HCT116 (cell line): ENCODE data around the gene COL15A1. TPM values are rescaled to one million over a fixed set of nuclear protein-coding genes. Genes with fewer than 3 reads are reported as not detected.

Source experiments
- ATAC-seq: fragments of 200-7000 bp; cut with Tn5 transposase; 2 replicates; pipeline ENCODE4 v1.9.1; 2020; ENCODE audit warnings: mild to moderate bottlenecking, moderate library complexity
- BruUV-seq: library from RNA; stranded (reverse); fragments of 400-500 nt; replicated peaks from 2 replicates; lab custom pipeline; 2021; lab: Mats Ljungman, UMichigan
- CTCF ChIA-PET: fragments of 300-600 bp; sonication (Branson Sonifier 250); formaldehyde crosslinking; loops from one replicate; lab custom pipeline; 2021; ENCODE audit warnings: antibody characterized with exemption; lab: Charles Lee
- POLR2A ChIA-PET: fragments of 300-600, 350-600 bp; sonication (Branson Sonifier 250); formaldehyde crosslinking; loops from one replicate; lab custom pipeline; 2021; ENCODE audit warnings: antibody characterized with exemption; lab: Charles Lee
- RAD21 ChIA-PET, 2 experiments: fragments of 300-600 bp; sonication (Branson Sonifier 250); formaldehyde crosslinking; loops; one replicate each; lab custom pipeline; 2023; ENCODE audit warnings: low total read pairs in 2 of 2; ENCODE audit not compliant: uncharacterized antibody in 2 of 2, unreplicated experiment in 2 of 2, low non-redundant PET in 1 of 2; lab: Charles Lee
- DNase-seq: peaks from one replicate; pipeline ENCODE4 v3.0.0-alpha.2; 2010; ENCODE audit warnings: low read depth, low spot score
- H2AFZ ChIP-seq: fragments of 200-600 bp; shearing (Covaris generic), sonication (generic); 2 replicates; pipeline ENCODE4 v1.6.1; 2017; ENCODE audit warnings: low read depth, mixed run types, mixed read lengths, antibody characterized with exemption, low read length; ENCODE audit not compliant: poor library complexity, severe bottlenecking
- H3K27ac ChIP-seq: 2 replicates; pipeline ENCODE4 v1.5.1; 2012; ENCODE audit warnings: low read depth, low read length
- H3K27me3 ChIP-seq: fragments of 200-600 bp; sonication (generic); 2 replicates; pipeline ENCODE4 v1.6.1; 2016; ENCODE audit warnings: mixed run types, low read length, mixed read lengths; ENCODE audit not compliant: insufficient read depth
- H3K36me3 ChIP-seq, 2 experiments: fragments of 200-500 bp in 1 of 2; fragments of 200-600 bp in 1 of 2; sonication (Bioruptor generic) in 1 of 2; sonication (generic) in 1 of 2; 2 replicates each; pipeline versions ENCODE4 v1.5.1 to v1.6.1; 2014 to 2016; ENCODE audit warnings: low read length in 2 of 2, inconsistent platforms in 1 of 2, mixed read lengths in 1 of 2, mixed run types in 1 of 2; ENCODE audit not compliant: insufficient read depth in 2 of 2, control insufficient read depth in 1 of 2
- H3K4me1 ChIP-seq, 2 experiments: fragments of 200-600 bp in 1 of 2; sonication (generic) in 1 of 2; 2 replicates each; pipeline versions ENCODE4 v1.5.1 to v1.6.1; 2012 to 2017; ENCODE audit warnings: low read length in 2 of 2, inconsistent platforms in 1 of 2, mild to moderate bottlenecking in 1 of 2, mixed read lengths in 1 of 2, mixed run types in 1 of 2, moderate library complexity in 1 of 2; ENCODE audit not compliant: insufficient read depth in 2 of 2, control insufficient read depth in 1 of 2
- H3K4me2 ChIP-seq: fragments of 200-600 bp; sonication (generic); 2 replicates; pipeline ENCODE4 v1.6.1; 2017; ENCODE audit warnings: mixed run types, low read length, mixed read lengths
- H3K4me3 ChIP-seq, 2 experiments: fragments of 200-600 bp in 1 of 2; sonication (generic) in 1 of 2; replicated peaks in 1 of 2; 2 replicates each; pipeline ENCODE4 v1.5.1; 2011 to 2016; ENCODE audit warnings: low read length in 2 of 2, control low read depth in 1 of 2, low read depth in 1 of 2, mild to moderate bottlenecking in 1 of 2, mixed read lengths in 1 of 2, mixed run types in 1 of 2
- H3K79me2 ChIP-seq: fragments of 200-600 bp; sonication (generic); 2 replicates; pipeline ENCODE4 v1.6.1; 2017; ENCODE audit warnings: mild to moderate bottlenecking, mixed run types, low read length, moderate library complexity, mixed read lengths; ENCODE audit not compliant: insufficient read depth
- H3K9ac ChIP-seq: fragments of 200-600 bp; sonication (generic); 2 replicates; pipeline ENCODE4 v1.6.1; 2016; ENCODE audit warnings: low read length, mixed read lengths
- H3K9me2 ChIP-seq: fragments of 200-600 bp; sonication (generic), shearing (Covaris generic); 2 replicates; pipeline ENCODE4 v1.6.1; 2017; ENCODE audit warnings: mixed run types, mild to moderate bottlenecking, moderate library complexity; ENCODE audit not compliant: insufficient read depth
- H3K9me3 ChIP-seq, 2 experiments: fragments of 200-500 bp in 1 of 2; fragments of 200-600 bp in 1 of 2; sonication (Bioruptor generic) in 1 of 2; sonication (generic) in 1 of 2; 2 replicates each; pipeline ENCODE4 v1.6.1; 2014 to 2017; ENCODE audit warnings: low read length in 2 of 2, mixed read lengths in 2 of 2, inconsistent platforms in 1 of 2, low read depth in 1 of 2, mild to moderate bottlenecking in 1 of 2, mixed run types in 1 of 2, moderate library complexity in 1 of 2; ENCODE audit not compliant: control insufficient read depth in 1 of 2, insufficient read depth in 1 of 2
- H4K20me1 ChIP-seq: fragments of 200-600 bp; sonication (generic), shearing (Covaris generic); 2 replicates; pipeline ENCODE4 v1.6.1; 2017; ENCODE audit warnings: mixed run types, mild to moderate bottlenecking, moderate library complexity; ENCODE audit not compliant: insufficient read depth
- ELF1 ChIP-seq: IDR thresholded peaks from 2 replicates; pipeline ENCODE4 v1.6.1; 2012; ENCODE audit warnings: low read depth, borderline replicate concordance
- EZH2 ChIP-seq: fragments of 200-600 bp; sonication (generic); IDR thresholded peaks from 2 replicates; pipeline ENCODE4 v1.6.1; 2017; ENCODE audit warnings: antibody characterized with exemption, mixed run types
- FOSL1 ChIP-seq: IDR thresholded peaks from 2 replicates; pipeline ENCODE4 v1.6.1; 2012; ENCODE audit warnings: low read depth
- JUND ChIP-seq: IDR thresholded peaks from 2 replicates; pipeline ENCODE4 v1.6.1; 2012
- POLR2AphosphoS5 ChIP-seq: IDR thresholded peaks from 2 replicates; pipeline ENCODE4 v1.6.1; 2011; ENCODE audit warnings: mild to moderate bottlenecking, low read depth, low read length, moderate library complexity
- SIN3A ChIP-seq: IDR thresholded peaks from 2 replicates; pipeline ENCODE4 v1.6.1; 2012; ENCODE audit warnings: low read depth
- SP1 ChIP-seq: IDR thresholded peaks from 2 replicates; pipeline ENCODE4 v1.6.1; 2012; ENCODE audit warnings: low read depth
- SRF ChIP-seq: IDR thresholded peaks from 2 replicates; pipeline ENCODE4 v1.6.1; 2012; ENCODE audit warnings: low read depth
- YY1 ChIP-seq: IDR thresholded peaks from 2 replicates; pipeline ENCODE4 v1.6.1; 2011; ENCODE audit warnings: low read length, low read depth, moderate library complexity, mild to moderate bottlenecking; ENCODE audit not compliant: insufficient replicate concordance; ENCODE audit errors: extremely low read depth
- intact Hi-C: fragments of 100-400 bp; cut with micrococcal nuclease; formaldehyde crosslinking; loops from 2 replicates; pipeline ENCODE4 v1.10.0; 2022
- total RNA-seq: library from RNA; stranded (reverse); gene quantifications from one replicate; pipeline ENCODE4 v1.2.1, GENCODE V29; 2021; ENCODE audit not compliant: unreplicated experiment
- TF ChIP-seq, protein P1 (sequence below), 3 experiments: fragments of 200-600 bp in 1 of 3; sonication (generic) in 1 of 3; IDR thresholded peaks in 2 of 3; conservative IDR thresholded peaks in 1 of 3; 2 replicates each; pipeline ENCODE4 v1.5.1; 2012 to 2017; ENCODE audit warnings: low read depth in 2 of 3, low read length in 2 of 3, antibody characterized with exemption in 1 of 3, borderline replicate concordance in 1 of 3, control low read depth in 1 of 3, mild to moderate bottlenecking in 1 of 3, mixed read lengths in 1 of 3, mixed run types in 1 of 3, moderate library complexity in 1 of 3; ENCODE audit not compliant: insufficient read depth in 1 of 3
- TF ChIP-seq, protein P2 (sequence below): IDR thresholded peaks from 2 replicates; pipeline ENCODE4 v1.6.1; 2012

COL15A1 gene
- total RNA-seq, 1 experiment from 2014 or later = 0.15 TPM

DNA sequence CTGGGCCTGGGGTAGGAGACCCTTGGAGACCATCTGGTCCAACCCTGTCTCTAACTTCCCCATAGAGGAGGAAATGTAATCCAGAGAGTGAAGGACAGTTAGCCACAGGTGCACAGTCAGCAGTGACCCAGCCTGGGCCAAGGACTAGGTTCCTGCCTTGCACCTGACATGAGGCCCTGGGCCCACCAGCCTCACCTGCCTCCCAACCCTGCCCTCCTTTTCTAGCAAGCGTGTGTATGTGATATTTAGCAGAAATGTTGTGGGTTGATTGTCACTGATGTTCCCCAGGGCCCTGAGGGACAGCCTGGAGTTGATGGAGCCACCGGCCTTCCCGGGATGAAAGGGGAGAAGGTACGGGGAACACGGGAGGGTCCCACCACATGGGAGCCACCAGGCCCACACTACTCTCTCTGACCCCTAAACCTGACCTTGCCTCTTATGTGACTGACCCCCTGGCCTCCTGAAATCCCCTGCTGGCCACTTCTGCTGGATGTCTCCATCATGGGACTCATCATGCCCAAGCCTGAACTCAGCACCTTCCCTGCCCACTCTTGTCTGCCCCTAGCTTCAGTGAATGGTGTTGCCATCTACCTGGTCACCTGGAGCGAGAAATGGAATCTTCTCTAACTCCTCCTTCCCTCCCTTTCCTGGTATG, 82.0 kb downstream of the COL15A1 start:
- no peaks in the 10 kb centered on the region for H3K79me2 ChIP-seq
- ATAC-seq (peak; percentile 70), DNase-seq (no peak)
- H3K9me2 ChIP-seq = no peaks in the 10 kb centered on the region
- H3K4me3 ChIP-seq = no peak overlapping the region
- intact Hi-C loops = no loop called here
- H3K4me1 ChIP-seq = no peaks in the 10 kb centered on the region
- no peak overlapping the region for H3K4me2 ChIP-seq
- no peaks in the 10 kb centered on the region for H3K36me3 ChIP-seq
- ChIA-PET RAD21 (no interaction called here), CTCF (no interaction called here), POLR2A (no interaction called here)
- H3K27ac ChIP-seq = no peak overlapping the region
- H2AFZ ChIP-seq = no peak overlapping the region
- BruUV-seq = no TSS peak
- 0 out of 2 replicates have a peak, but pooled peaks cover 3% of the 10 kb centered on the region for H3K27me3 ChIP-seq
- H3K9me3 ChIP-seq = no peaks in the 10 kb centered on the region
- H3K9ac ChIP-seq = no peak overlapping the region
- TF ChIP-seq SRF = no peak
- TF ChIP-seq, protein P1, sequence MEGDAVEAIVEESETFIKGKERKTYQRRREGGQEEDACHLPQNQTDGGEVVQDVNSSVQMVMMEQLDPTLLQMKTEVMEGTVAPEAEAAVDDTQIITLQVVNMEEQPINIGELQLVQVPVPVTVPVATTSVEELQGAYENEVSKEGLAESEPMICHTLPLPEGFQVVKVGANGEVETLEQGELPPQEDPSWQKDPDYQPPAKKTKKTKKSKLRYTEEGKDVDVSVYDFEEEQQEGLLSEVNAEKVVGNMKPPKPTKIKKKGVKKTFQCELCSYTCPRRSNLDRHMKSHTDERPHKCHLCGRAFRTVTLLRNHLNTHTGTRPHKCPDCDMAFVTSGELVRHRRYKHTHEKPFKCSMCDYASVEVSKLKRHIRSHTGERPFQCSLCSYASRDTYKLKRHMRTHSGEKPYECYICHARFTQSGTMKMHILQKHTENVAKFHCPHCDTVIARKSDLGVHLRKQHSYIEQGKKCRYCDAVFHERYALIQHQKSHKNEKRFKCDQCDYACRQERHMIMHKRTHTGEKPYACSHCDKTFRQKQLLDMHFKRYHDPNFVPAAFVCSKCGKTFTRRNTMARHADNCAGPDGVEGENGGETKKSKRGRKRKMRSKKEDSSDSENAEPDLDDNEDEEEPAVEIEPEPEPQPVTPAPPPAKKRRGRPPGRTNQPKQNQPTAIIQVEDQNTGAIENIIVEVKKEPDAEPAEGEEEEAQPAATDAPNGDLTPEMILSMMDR (IDR thresholded peaks at IDR 0.05 in 2 of 3, conservative IDR thresholded peaks at IDR 0.05 in 1 of 3; ENCODE audit: borderline replicate concordance in 1 of 3, insufficient read depth in 1 of 3, low read depth in 2 of 3, low read length in 2 of 3) = peak in 1 of 3 experiments; percentile 24; a peak in 3 of 6 replicates
- TF ChIP-seq, all 23 proteins: peak for 1
- no peaks in the 10 kb centered on the region for H4K20me1 ChIP-seq

DNA sequence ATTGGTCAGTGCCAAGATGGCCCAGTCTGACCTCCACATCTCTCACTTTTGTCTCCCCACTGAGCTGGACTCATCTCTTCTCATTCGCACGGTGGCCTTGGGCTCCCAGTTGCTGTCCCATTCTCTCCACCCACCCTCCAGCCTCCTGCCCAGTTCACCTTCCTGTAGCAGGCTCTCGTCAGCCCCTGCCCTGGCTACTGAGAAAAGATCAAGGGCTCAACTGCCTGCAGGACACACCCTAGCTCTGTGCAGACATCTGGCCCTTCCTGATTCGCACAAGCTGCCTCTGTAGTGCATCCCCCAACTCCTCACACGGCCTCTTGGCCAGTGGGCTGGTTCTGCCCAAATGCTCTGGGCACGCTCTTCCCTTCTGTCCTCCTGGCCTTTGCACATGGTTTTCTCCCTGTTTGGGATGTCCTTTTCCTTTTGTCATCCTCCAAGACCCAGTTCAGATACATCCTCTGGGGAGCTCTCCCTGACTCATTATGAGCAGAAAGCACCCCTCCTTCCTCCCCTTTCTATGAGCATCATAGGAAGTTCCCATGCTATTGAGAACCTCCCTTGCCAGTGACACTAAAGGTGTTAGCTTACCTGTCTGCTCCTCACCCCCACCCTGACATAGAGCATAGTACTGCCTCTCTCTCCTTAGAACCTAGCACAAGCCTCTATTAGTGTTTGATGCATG, 82.7 kb downstream of the COL15A1 start:
- TF ChIP-seq SIN3A = no peak
- TF ChIP-seq EZH2 = no peak
- TF ChIP-seq ELF1 = no peak
- no peak for TF ChIP-seq FOSL1
- TF ChIP-seq SP1 = no peak
- TF ChIP-seq SRF = no peak
- TF ChIP-seq YY1 = no peak
- TF ChIP-seq, protein P2, sequence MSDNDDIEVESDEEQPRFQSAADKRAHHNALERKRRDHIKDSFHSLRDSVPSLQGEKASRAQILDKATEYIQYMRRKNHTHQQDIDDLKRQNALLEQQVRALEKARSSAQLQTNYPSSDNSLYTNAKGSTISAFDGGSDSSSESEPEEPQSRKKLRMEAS = no peak
- TF ChIP-seq JUND = no peak
- no peak for TF ChIP-seq POLR2AphosphoS5
- H3K9me2 ChIP-seq = no peaks in the 10 kb centered on the region
- 0 out of 2 replicates have a peak, but pooled peaks cover 3% of the 10 kb centered on the region for H3K27me3 ChIP-seq
- no peaks in the 10 kb centered on the region for H3K9me3 ChIP-seq
- no peak for DNase-seq
- no peaks in the 10 kb centered on the region for H4K20me1 ChIP-seq
- no peak for ATAC-seq
- H3K79me2 ChIP-seq = no peaks in the 10 kb centered on the region
- H3K9ac ChIP-seq = no peak overlapping the region
- ChIA-PET RAD21 (no interaction called here), POLR2A (no interaction called here), CTCF (no interaction called here)
- H3K4me3 ChIP-seq = no peak overlapping the region
- H2AFZ ChIP-seq = no peak overlapping the region
- H3K27ac ChIP-seq = no peak overlapping the region
- no peak overlapping the region for H3K4me2 ChIP-seq
- no peaks in the 10 kb centered on the region for H3K36me3 ChIP-seq
- intact Hi-C loops = no loop called here
- H3K4me1 ChIP-seq = no peaks in the 10 kb centered on the region
- BruUV-seq = no TSS peak
